ENCODE data around the gene PPTC7.
"Not testable (repeated sequence)": the region's sequence is repeated elsewhere in the genome, so short reads cannot be mapped to it uniquely, and the experiment has no call there.

Gene PPTC7

DNA sequence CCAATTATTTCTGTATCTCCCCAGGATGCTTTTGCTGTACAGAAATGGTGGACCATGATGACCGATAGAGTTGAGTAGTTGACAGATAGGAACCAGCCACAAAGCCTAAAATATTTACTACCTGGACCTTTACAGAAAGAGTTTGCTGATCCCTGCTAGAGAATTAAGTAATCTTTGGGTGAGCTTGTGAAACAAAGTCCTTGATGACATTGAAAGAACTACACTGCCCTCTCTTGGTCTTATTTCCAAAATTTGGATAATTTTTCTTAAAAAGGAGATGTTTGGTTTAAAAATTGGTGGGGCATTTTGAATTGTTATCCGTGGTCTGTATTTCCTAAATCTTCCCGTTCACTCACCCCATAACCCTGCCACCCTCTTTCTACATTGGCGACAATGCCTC is 17.1 kb upstream of the PPTC7 start:
- Histone ChIP-seq H3K4me1 (no peaks in the 10 kb centered on the region), H3K27me3 (no peaks in the 10 kb centered on the region), H3K4me3 (ENCODE audit: low read depth, low read length) (no peak overlapping the region), H3K36me3 (no peaks in the 10 kb centered on the region), H3K9me3 (no peaks in the 10 kb centered on the region)
- TF ChIP-seq, protein P1, sequence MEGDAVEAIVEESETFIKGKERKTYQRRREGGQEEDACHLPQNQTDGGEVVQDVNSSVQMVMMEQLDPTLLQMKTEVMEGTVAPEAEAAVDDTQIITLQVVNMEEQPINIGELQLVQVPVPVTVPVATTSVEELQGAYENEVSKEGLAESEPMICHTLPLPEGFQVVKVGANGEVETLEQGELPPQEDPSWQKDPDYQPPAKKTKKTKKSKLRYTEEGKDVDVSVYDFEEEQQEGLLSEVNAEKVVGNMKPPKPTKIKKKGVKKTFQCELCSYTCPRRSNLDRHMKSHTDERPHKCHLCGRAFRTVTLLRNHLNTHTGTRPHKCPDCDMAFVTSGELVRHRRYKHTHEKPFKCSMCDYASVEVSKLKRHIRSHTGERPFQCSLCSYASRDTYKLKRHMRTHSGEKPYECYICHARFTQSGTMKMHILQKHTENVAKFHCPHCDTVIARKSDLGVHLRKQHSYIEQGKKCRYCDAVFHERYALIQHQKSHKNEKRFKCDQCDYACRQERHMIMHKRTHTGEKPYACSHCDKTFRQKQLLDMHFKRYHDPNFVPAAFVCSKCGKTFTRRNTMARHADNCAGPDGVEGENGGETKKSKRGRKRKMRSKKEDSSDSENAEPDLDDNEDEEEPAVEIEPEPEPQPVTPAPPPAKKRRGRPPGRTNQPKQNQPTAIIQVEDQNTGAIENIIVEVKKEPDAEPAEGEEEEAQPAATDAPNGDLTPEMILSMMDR (IDR thresholded peaks at IDR 0.05; ENCODE audit: low read depth, low read length), result peak; percentile 31
- no peak for DNase-seq

DNA sequence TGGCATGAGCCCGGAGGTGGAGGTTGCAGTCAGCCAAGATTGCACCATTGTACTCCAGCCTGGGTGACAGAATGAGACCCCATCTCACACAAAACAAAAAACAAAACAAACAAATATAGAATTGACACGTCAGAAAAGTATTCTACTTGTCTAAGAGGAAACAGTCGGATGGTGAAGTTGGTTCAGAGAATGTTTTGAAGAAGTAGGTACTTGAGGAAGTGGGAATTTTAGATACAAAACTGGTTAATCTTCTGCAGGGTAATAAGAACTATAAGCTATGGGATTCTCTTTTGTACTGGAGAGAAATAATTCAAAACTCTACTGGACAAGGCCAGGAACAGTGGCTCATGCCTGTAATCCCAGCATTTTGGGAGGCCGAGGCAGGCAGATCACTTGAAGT is 16.2 kb upstream of the PPTC7 start:
- H3K4me3 ChIP-seq (ENCODE audit: low read depth, low read length), result no peak overlapping the region
- no peak for DNase-seq
- H3K36me3 ChIP-seq, result no peaks in the 10 kb centered on the region
- H3K27me3 ChIP-seq, result no peaks in the 10 kb centered on the region
- no peaks in the 10 kb centered on the region for H3K4me1 ChIP-seq
- H3K9me3 ChIP-seq, result no peaks in the 10 kb centered on the region
- TF ChIP-seq, protein P1 (IDR thresholded peaks at IDR 0.05; ENCODE audit: low read depth, low read length), result no peak

DNA sequence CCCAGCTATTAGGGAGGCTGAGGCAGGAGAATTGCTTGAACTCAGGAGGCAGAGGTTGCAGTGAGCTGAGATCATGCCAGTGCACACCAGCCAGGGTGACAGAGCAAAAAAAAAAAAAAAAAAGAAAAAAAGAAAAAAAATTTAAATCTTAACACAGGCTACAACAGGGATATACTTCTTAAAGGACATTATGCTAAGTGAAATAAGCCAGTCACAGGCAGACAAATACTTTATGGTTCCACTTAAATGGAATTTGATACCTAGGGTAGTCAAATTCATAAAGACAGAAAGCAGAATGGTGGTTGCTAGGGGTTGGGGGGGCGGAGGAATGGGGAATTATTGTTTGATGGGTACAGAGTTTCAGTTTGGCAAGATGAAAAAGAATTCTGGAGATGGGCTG is 14.8 kb upstream of the PPTC7 start:
- Histone ChIP-seq H3K4me3 (ENCODE audit: low read depth, low read length) (no peak overlapping the region), H3K27me3 (no peaks in the 10 kb centered on the region), H3K9me3 (no peaks in the 10 kb centered on the region), H3K4me1 (no peaks in the 10 kb centered on the region), H3K36me3 (no peaks in the 10 kb centered on the region)
- DNase-seq, result no peak
- TF ChIP-seq, protein P1 (IDR thresholded peaks at IDR 0.05; ENCODE audit: low read depth, low read length), result no peak

DNA sequence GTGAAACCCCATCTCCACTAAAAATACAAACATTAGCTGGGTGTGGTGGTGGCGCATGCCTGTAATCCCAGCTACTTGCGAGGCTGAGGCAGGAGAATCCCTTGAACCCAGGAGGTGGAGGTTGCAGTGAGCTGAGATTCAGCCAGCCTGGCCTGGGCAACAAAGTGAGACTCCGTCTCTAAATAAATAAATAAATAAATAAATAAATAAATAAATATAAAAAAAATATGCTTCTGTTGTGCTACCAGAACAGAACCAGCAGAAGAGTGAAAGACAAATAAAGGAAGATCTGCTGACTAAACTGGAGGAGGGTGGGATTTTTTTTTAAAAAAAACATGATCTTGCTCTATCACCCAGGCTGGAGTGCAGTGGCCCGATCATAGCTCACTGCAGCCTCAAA is 9.8 kb upstream of the PPTC7 start:
- H3K4me1 ChIP-seq; H3K4me3 ChIP-seq (ENCODE audit: low read depth, low read length); H3K27me3 ChIP-seq; DNase-seq; H3K9me3 ChIP-seq; H3K36me3 ChIP-seq: not testable (repeated sequence)

DNA sequence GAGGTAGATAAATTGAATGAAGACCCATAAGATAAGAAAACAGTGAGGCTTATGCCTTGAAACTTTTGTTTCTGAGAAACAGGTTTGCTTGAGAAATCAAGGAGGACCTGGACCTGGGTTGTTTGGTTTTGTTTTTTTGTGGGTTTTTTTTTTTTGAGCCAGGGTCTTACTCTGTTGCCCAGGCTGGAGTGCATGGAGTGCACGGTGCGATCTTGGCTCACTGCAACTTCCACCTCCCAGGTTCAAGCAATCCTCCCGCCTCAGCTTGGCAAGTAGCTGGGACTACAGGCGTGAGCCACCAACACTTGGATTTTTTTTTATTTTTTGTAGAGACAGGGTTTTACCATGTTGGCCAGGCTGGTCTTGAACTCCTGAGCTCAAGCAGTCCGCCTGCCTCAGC is 9.0 kb upstream of the PPTC7 start:
- no peaks in the 10 kb centered on the region for H3K36me3 ChIP-seq

DNA sequence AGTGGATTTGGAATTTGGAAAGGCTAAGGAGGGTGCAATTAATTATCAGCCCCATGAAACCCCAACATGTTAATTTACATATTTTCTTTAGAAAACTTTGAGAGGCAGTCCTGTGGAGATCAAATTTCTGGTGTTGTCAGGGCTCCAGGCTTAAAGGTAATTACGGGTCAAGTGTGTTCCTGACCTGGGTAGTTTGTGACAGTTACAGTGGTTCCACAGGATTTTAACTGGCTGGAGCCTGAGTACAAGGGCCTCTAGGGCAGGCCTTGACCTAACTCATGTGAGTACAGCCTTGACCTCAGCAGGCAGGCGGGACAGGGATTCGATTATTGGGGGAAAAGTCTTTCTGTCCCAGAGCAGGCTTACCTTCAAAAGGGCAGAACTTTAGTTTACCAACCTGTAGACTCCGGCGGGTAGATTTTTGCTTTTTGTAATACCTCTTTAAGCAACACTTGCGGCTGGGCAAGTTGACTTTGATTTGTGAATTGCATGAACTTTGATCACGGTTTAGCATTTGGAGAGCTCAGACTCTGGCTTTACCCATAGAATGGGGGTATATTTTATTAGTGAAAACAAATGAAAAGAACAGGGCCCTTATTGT is 8.4 kb upstream of the PPTC7 start:
- Histone ChIP-seq H3K9me3 (no peaks in the 10 kb centered on the region), H3K4me3 (ENCODE audit: low read depth, low read length) (no peak overlapping the region), H3K27me3 (no peaks in the 10 kb centered on the region), H3K36me3 (no peaks in the 10 kb centered on the region), H3K4me1 (no peaks in the 10 kb centered on the region)
- TF ChIP-seq, protein P1 (IDR thresholded peaks at IDR 0.05; ENCODE audit: low read depth, low read length), result no peak
- no peak for DNase-seq

More for the DNA sequence above, 9.0 kb upstream of the PPTC7 start:
- Histone ChIP-seq H3K4me3 (ENCODE audit: low read depth, low read length) (no peak overlapping the region), H3K4me1 (no peaks in the 10 kb centered on the region), H3K9me3 (no peaks in the 10 kb centered on the region), H3K27me3 (no peaks in the 10 kb centered on the region)
- TF ChIP-seq, protein P1 (IDR thresholded peaks at IDR 0.05; ENCODE audit: low read depth, low read length), result no peak
- DNase-seq, result no peak

Measured in BE2C (cell line).